ENCODE data around the gene APIP.

DNA sequence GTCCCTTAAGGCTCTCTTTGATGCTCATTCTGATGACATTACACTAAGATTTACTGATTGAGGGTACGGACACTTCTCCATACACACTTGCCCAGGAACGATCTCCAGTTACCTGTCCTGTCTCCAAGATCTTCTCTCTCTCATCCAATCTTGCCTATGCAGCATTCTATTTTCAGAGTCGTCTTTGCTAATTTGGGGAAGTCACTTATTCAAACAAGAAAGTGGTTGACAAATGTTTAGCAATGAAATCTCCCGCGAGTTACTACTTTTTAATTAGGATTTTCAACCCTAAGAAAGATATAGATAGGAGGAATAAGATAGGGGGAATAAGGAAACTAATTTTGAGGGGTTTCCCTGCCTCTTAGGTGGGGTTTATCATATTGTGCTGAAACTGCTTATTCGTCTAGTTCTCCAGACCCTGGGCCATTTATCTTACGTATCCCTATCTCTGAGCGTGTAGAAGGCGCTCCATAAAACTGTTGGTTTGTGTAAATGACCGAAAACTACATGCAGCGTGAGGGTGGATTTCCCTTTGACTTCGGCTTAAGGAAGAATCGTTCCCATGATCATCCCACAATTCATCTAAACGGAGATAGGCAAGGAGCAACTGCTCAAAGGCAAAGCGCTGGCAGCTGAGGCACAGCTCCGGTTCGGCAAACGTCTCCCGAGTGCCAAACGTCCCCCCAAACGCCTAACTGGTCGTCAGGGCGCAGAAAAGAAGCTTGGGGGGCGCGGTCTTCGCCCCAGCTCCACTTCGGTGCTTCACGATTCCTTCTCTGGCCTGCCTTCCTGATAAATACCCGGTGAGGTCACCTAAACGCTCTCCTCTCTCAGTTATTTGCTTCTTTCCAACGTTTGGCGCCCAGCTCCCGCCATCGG lies 804 bp downstream of the APIP start:
- TF ChIP-seq, protein P1, sequence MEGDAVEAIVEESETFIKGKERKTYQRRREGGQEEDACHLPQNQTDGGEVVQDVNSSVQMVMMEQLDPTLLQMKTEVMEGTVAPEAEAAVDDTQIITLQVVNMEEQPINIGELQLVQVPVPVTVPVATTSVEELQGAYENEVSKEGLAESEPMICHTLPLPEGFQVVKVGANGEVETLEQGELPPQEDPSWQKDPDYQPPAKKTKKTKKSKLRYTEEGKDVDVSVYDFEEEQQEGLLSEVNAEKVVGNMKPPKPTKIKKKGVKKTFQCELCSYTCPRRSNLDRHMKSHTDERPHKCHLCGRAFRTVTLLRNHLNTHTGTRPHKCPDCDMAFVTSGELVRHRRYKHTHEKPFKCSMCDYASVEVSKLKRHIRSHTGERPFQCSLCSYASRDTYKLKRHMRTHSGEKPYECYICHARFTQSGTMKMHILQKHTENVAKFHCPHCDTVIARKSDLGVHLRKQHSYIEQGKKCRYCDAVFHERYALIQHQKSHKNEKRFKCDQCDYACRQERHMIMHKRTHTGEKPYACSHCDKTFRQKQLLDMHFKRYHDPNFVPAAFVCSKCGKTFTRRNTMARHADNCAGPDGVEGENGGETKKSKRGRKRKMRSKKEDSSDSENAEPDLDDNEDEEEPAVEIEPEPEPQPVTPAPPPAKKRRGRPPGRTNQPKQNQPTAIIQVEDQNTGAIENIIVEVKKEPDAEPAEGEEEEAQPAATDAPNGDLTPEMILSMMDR (IDR thresholded peaks at IDR 0.05; ENCODE audit: low read length): no peak
- TF ChIP-seq EZH2 (IDR thresholded peaks at IDR 0.05; ENCODE audit: borderline replicate concordance, low read length): no peak
